ENCODE data around the gene ANO8. TPM values are rescaled to one million over a fixed set of nuclear protein-coding genes. Genes with fewer than 3 reads are reported as not detected.

Gene ANO8
- total and polyA plus RNA-seq, 2 donors (not counting 1 experiment from before 2014, with no cell fraction given) = 3.0 to 5.2 TPM

Other genes with a start within 250 kb of the ANO8 start
- 39.9 and 49.5 TPM in 2 replicates for gene USE1, start 119.5 kb downstream of the ANO8 start, total RNA-seq
- 48.3 and 56.5 TPM in 2 replicates for gene USE1, start 119.5 kb downstream of the ANO8 start, polyA plus RNA-seq
- gene OCEL1, start 108.6 kb downstream of the ANO8 start, total RNA-seq = 30.5 and 40.4 TPM in 2 replicates
- gene OCEL1, start 108.6 kb downstream of the ANO8 start, polyA plus RNA-seq = 12.0 and 28.5 TPM in 2 replicates
- 4.9 and 5.1 TPM in 2 replicates for gene NR2F6, start 88.9 kb downstream of the ANO8 start, total RNA-seq
- gene NR2F6, start 88.9 kb downstream of the ANO8 start, polyA plus RNA-seq = 2.0 and 2.9 TPM in 2 replicates
- 0.12 and 0.39 TPM in 2 replicates for gene USHBP1, start 70.1 kb downstream of the ANO8 start, total RNA-seq
- gene USHBP1, start 70.1 kb downstream of the ANO8 start, polyA plus RNA-seq = 0.03 TPM in 1 of 2 replicates, not detected in the other
- 126 and 129 TPM in 2 replicates for gene BABAM1, start 67.4 kb downstream of the ANO8 start, total RNA-seq
- 98.6 and 105 TPM in 2 replicates for gene BABAM1, start 67.4 kb downstream of the ANO8 start, polyA plus RNA-seq
- gene ANKLE1, start 53.0 kb downstream of the ANO8 start, total RNA-seq = 6.2 and 6.3 TPM in 2 replicates
- gene ANKLE1, start 53.0 kb downstream of the ANO8 start, polyA plus RNA-seq = 6.0 and 7.6 TPM in 2 replicates
- 7.2 and 9.7 TPM in 2 replicates for gene ABHD8, start 31.4 kb downstream of the ANO8 start, total RNA-seq
- 4.6 and 5.2 TPM in 2 replicates for gene ABHD8, start 31.4 kb downstream of the ANO8 start, polyA plus RNA-seq
- 40.7 and 45.7 TPM in 2 replicates for gene MRPL34, start 29.0 kb downstream of the ANO8 start, total RNA-seq
- gene MRPL34, start 29.0 kb downstream of the ANO8 start, polyA plus RNA-seq = 15.1 and 16.5 TPM in 2 replicates
- 35.5 and 38.4 TPM in 2 replicates for gene DDA1, start 25.3 kb downstream of the ANO8 start, total RNA-seq
- 37.4 and 38.4 TPM in 2 replicates for gene DDA1, start 25.3 kb downstream of the ANO8 start, polyA plus RNA-seq
- 44.3 and 44.9 TPM in 2 replicates for gene GTPBP3, start 2.7 kb upstream of the ANO8 start, total RNA-seq
- gene GTPBP3, start 2.7 kb upstream of the ANO8 start, polyA plus RNA-seq = 41.6 and 44.8 TPM in 2 replicates
- gene PLVAP, start 42.5 kb upstream of the ANO8 start, total RNA-seq = not detected in 2 replicates
- 0.06 and 0.26 TPM in 2 replicates for gene PLVAP, start 42.5 kb upstream of the ANO8 start, polyA plus RNA-seq
- 3.4 and 3.8 TPM in 2 replicates for gene CCDC194, start 59.3 kb upstream of the ANO8 start, total RNA-seq
- 0.65 and 1.4 TPM in 2 replicates for gene CCDC194, start 59.3 kb upstream of the ANO8 start, polyA plus RNA-seq
- gene BST2, start 70.8 kb upstream of the ANO8 start, total RNA-seq = 59.7 and 66.0 TPM in 2 replicates
- gene BST2, start 70.8 kb upstream of the ANO8 start, polyA plus RNA-seq = 64.5 and 79.5 TPM in 2 replicates
- gene MVB12A, start 85.2 kb upstream of the ANO8 start, total RNA-seq = 26.8 and 33.6 TPM in 2 replicates
- gene MVB12A, start 85.2 kb upstream of the ANO8 start, polyA plus RNA-seq = 21.4 and 31.3 TPM in 2 replicates
- gene TMEM221, start 113.8 kb upstream of the ANO8 start, total RNA-seq = not detected in 2 replicates
- not detected in 2 replicates for gene TMEM221, start 113.8 kb upstream of the ANO8 start, polyA plus RNA-seq
- gene NXNL1, start 126.1 kb upstream of the ANO8 start, total RNA-seq = not detected in 2 replicates
- not detected in 2 replicates for gene NXNL1, start 126.1 kb upstream of the ANO8 start, polyA plus RNA-seq
- gene SLC27A1, start 135.7 kb upstream of the ANO8 start, total RNA-seq = 9.5 and 11.5 TPM in 2 replicates
- 4.1 and 5.1 TPM in 2 replicates for gene SLC27A1, start 135.7 kb upstream of the ANO8 start, polyA plus RNA-seq
- gene PGLS, start 176.8 kb upstream of the ANO8 start, total RNA-seq = 83.3 and 88.5 TPM in 2 replicates
- gene PGLS, start 176.8 kb upstream of the ANO8 start, polyA plus RNA-seq = 55.2 and 74.2 TPM in 2 replicates
- gene COLGALT1, start 220.8 kb upstream of the ANO8 start, total RNA-seq = 108 and 109 TPM in 2 replicates
- gene COLGALT1, start 220.8 kb upstream of the ANO8 start, polyA plus RNA-seq = 126 and 219 TPM in 2 replicates

All from B cell (primary cell).